CD4-positive, alpha-beta memory T cell (primary cell): ENCODE results near the gene CTNND2. TPM values are rescaled to one million over a fixed set of nuclear protein-coding genes. Genes with fewer than 3 reads are reported as not detected.
"Not testable (repeated sequence)": the region's sequence is repeated elsewhere in the genome, so short reads cannot be mapped to it uniquely, and the experiment has no call there.

ENCODE experiments used
- CTCF ChIA-PET: fragments of 350-600 bp; sonication (Branson Sonifier 250); formaldehyde crosslinking; loops from one replicate; lab custom pipeline; 2021; ENCODE audit warnings: inconsistent platforms; ENCODE audit not compliant: partially characterized antibody; lab: Charles Lee
- POLR2A ChIA-PET: fragments of 350-600 bp; sonication (Branson Sonifier 250); formaldehyde crosslinking; loops from one replicate; lab custom pipeline; 2021; ENCODE audit not compliant: partially characterized antibody; lab: Charles Lee
- DNase-seq, 5 donors: peaks; one replicate each; pipeline versions ENCODE4 v3.0.0 to v3.0.0-alpha.2; 2020 to 2022; ENCODE audit warnings: mixed read lengths in 1 of 5
- H3K27ac ChIP-seq: one replicate; pipeline ENCODE4 v1.7.0; 2013; ENCODE audit warnings: low read depth, low read length
- H3K27me3 ChIP-seq: 2 replicates; pipeline ENCODE4 v1.7.0; 2013; ENCODE audit warnings: mild to moderate bottlenecking, low read length, moderate library complexity; ENCODE audit not compliant: insufficient read depth
- H3K36me3 ChIP-seq: 2 replicates; pipeline ENCODE4 v1.7.0; 2013; ENCODE audit warnings: mild to moderate bottlenecking, low read length, moderate library complexity; ENCODE audit not compliant: insufficient read depth
- H3K4me1 ChIP-seq: 2 replicates; pipeline ENCODE4 v1.7.0; 2013; ENCODE audit warnings: mild to moderate bottlenecking, low read length, moderate library complexity; ENCODE audit not compliant: insufficient read depth
- H3K4me3 ChIP-seq, 2 donors: one replicate each; pipeline ENCODE4 v1.7.0; 2013; ENCODE audit warnings: low read length in 2 of 2, mild to moderate bottlenecking in 1 of 2
- H3K9me3 ChIP-seq, 2 donors: one replicate each; pipeline ENCODE4 v1.7.0; 2013; ENCODE audit warnings: low read length in 2 of 2, control low read depth in 1 of 2; ENCODE audit not compliant: control insufficient read depth in 1 of 2
- H3K27ac Mint-ChIP-seq, 7 donors: one replicate each; pipeline ENCODE4 v1.8.0; 2020 to 2021; ENCODE audit warnings: mixed read lengths in 7 of 7, mild to moderate bottlenecking in 6 of 7, inconsistent platforms in 3 of 7, moderate library complexity in 3 of 7
- H3K27me3 Mint-ChIP-seq, 2 donors: one replicate each; pipeline ENCODE4 v1.8.0; 2020 to 2021; ENCODE audit warnings: mixed read lengths in 2 of 2
- H3K36me3 Mint-ChIP-seq, 2 donors: one replicate each; pipeline ENCODE4 v1.8.0; 2020 to 2021; ENCODE audit warnings: mixed read lengths in 2 of 2, inconsistent platforms in 1 of 2, mild to moderate bottlenecking in 1 of 2
- H3K4me1 Mint-ChIP-seq, 4 donors: one replicate each; pipeline ENCODE4 v1.8.0; 2020 to 2021; ENCODE audit warnings: mixed read lengths in 4 of 4, mild to moderate bottlenecking in 1 of 4
- H3K4me3 Mint-ChIP-seq, 8 donors: one replicate each; pipeline ENCODE4 v1.8.0; 2020 to 2021; ENCODE audit warnings: mixed read lengths in 8 of 8, mild to moderate bottlenecking in 7 of 8, moderate library complexity in 6 of 8, inconsistent platforms in 3 of 8
- H3K9me3 Mint-ChIP-seq, 8 donors: one replicate each; pipeline ENCODE4 v1.8.0; 2020 to 2021; ENCODE audit warnings: mixed read lengths in 8 of 8, mild to moderate bottlenecking in 5 of 8, inconsistent platforms in 3 of 8, moderate library complexity in 1 of 8
- intact Hi-C: fragments of 100-400 bp; cut with micrococcal nuclease; formaldehyde crosslinking; loops from one replicate; pipeline ENCODE4 v1.15.1; 2023
- polyA plus RNA-seq, 2 donors: library from polyadenylated mRNA; unstranded; fragments of 300-500 nt; fragmentation: Illumina TruSeq; gene quantifications; one replicate each; pipeline ENCODE4 v1.2.3, GENCODE V29; 2021
- total RNA-seq, 2 experiments: library from RNA; stranded (reverse); gene quantifications; one replicate each; pipeline ENCODE4 v1.2.3, GENCODE V29; 2021

Gene CTNND2
- total and polyA plus RNA-seq, 4 experiments from 2014 or later: 0.65 TPM; not detected in 3

DNA sequence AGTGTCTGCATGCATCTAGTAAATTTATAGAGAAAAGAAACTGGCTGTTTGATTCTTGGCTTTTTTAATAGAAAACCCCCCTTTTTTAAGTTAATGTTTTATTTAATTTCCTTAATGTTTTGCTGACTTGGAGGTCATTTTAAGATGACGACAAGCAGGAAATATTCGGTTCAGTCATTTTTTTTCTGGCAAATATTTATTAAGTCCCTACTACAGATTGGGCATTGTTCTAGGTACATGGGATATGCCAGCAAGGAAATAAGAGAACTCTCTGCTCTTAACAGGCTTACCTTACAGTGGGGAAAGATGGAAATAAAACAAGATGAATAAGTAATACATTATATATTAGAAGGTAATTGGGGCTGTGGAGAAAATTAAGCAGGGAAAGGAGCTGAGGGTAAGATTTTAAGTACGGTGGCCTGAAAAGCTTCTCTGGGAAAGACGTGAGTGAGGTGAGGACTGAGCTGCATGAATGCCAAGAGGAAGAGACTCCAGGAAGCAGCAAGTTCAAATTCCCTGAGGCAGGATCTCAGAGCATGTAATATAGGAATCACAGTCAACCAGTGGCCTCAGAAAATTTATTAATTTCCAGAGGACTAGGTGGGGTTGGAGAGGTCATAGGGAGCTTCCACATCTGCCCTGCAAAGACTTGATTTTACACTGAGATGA is 827.2 kb downstream of the CTNND2 start:
- no peaks in the 10 kb centered on the region for H3K4me1 ChIP-seq
- no peak overlapping the region for H3K27ac ChIP-seq
- no peaks in the 10 kb centered on the region for H3K36me3 ChIP-seq
- no peak overlapping the region for H3K27ac Mint-ChIP-seq
- no peaks in the 10 kb centered on the region for H3K27me3 ChIP-seq
- H3K9me3 ChIP-seq: no peaks in the 10 kb centered on the region
- no peaks in the 10 kb centered on the region for H3K4me1 Mint-ChIP-seq
- ChIA-PET CTCF (no interaction called here), POLR2A (no interaction called here)
- no peaks in the 10 kb centered on the region for H3K36me3 Mint-ChIP-seq
- H3K9me3 Mint-ChIP-seq: peaks cover 0 to 2% (median 0%) of the 10 kb centered on the region in 8 donors
- no peak overlapping the region for H3K4me3 ChIP-seq
- intact Hi-C loops: no loop called here
- DNase-seq: no peak
- H3K27me3 Mint-ChIP-seq: peaks cover 4 to 7% of the 10 kb centered on the region in 2 donors
- H3K4me3 Mint-ChIP-seq: no peak overlapping the region

DNA sequence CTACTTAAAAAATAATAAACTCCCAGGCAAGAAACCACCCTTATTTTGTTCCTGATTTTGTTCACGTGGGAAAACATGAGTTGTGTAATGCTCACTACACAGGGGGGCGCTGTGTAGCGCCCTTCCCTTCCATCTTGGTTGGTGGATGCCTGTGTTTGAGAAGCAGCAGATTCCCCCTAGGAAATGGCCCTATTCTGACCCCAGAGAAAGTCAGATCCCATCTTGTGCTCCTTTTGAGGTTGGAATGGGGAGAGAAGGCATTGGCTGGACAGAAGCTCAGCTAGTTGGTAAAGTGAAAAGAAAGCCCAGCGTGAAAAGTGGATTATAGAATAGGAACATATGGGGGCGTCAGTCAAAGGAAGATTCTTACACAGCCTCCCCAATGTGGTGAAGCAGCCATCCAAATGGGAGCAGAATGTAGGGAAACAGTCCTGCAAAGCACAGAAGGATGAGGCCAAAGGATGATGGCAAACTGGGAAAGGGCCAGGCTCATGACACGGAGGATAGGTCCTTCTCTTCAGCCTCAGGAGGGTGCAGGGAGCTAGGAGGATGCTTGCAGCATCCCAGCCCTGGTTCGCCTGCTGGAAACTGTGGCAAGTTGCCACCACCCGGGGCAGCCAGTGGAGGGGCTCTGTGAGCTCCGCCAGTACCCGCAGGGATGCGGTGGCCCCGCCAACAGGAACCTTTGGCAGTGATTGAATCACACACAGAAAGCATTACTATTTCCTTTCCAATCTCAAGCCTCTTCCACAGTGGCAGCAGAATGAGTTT is 829.0 kb downstream of the CTNND2 start:
- ChIA-PET CTCF (no interaction called here), POLR2A (no interaction called here)
- Mint-ChIP-seq H3K27ac (no peak overlapping the region), H3K27me3 (peaks cover 4 to 7% of the 10 kb centered on the region in 2 donors), H3K36me3 (no peaks in the 10 kb centered on the region), H3K4me1 (no peaks in the 10 kb centered on the region), H3K9me3 (peaks cover 0 to 8% (median 4%) of the 10 kb centered on the region in 8 donors), H3K4me3 (no peak overlapping the region)
- Histone ChIP-seq H3K4me1 (no peaks in the 10 kb centered on the region), H3K27me3 (no peaks in the 10 kb centered on the region), H3K36me3 (no peaks in the 10 kb centered on the region), H3K4me3 (no peak overlapping the region), H3K9me3 (no peaks in the 10 kb centered on the region), H3K27ac (no peak overlapping the region)
- no peak for DNase-seq
- intact Hi-C loops: no loop called here

DNA sequence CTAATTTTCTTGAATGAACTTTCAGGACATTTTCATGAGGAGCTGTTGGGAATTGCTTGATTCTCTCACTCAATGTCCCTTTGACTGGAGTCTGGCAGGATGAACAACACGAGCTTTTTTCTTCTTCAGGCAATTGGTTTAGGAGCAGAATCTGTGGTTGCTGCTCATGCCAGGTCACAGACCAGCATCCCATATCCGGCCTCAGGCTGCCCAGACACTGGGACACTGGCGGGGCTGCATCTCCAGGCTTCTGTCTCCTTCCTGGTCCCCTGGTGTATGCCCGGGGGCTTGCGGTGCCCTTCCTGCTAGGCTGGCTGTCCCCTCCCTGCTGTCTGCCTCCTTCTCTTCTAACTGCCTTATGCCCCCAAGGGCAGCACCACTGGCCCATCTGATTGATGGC is 831.7 kb downstream of the CTNND2 start:
- H3K27ac Mint-ChIP-seq: no peak overlapping the region
- Histone ChIP-seq H3K27ac (no peak overlapping the region), H3K4me1 (no peaks in the 10 kb centered on the region), H3K4me3 (no peak overlapping the region), H3K27me3 (no peaks in the 10 kb centered on the region), H3K36me3 (no peaks in the 10 kb centered on the region), H3K9me3 (no peaks in the 10 kb centered on the region)
- H3K9me3 Mint-ChIP-seq: peaks cover 4 to 21% (median 13%) of the 10 kb centered on the region in 8 donors
- intact Hi-C loops: no loop called here
- DNase-seq: no peak
- ChIA-PET CTCF (no interaction called here), POLR2A (no interaction called here)
- no peaks in the 10 kb centered on the region for H3K4me1 Mint-ChIP-seq
- H3K27me3 Mint-ChIP-seq: peaks cover 2 to 9% of the 10 kb centered on the region in 2 donors
- no peak overlapping the region for H3K4me3 Mint-ChIP-seq
- no peaks in the 10 kb centered on the region for H3K36me3 Mint-ChIP-seq

DNA sequence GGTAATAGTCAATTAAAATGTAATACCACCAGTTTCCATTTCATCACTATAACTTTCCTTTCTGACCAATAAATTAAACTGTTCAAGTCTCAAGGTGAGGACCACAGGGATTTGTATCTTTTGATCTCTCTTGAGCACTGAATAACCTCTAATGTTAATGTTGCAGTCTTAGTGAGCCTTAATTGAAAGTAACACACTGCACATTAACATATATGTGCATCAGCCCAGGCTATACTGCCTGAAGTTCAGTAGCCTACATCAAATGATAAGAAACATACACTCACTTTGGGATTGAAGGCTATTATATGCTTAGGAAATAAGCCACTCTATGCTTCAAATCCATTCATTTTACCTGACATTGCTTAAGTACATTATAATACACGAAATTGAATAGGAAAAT is 832.2 kb downstream of the CTNND2 start:
- Mint-ChIP-seq H3K36me3 (no peaks in the 10 kb centered on the region), H3K4me3 (no peak overlapping the region), H3K27ac (no peak overlapping the region), H3K9me3 (peaks cover 4 to 21% (median 13%) of the 10 kb centered on the region in 8 donors), H3K27me3 (peaks cover 0 to 7% of the 10 kb centered on the region in 2 donors), H3K4me1 (no peaks in the 10 kb centered on the region)
- Histone ChIP-seq H3K4me3 (no peak overlapping the region), H3K27ac (no peak overlapping the region), H3K4me1 (no peaks in the 10 kb centered on the region), H3K36me3 (no peaks in the 10 kb centered on the region), H3K9me3 (no peaks in the 10 kb centered on the region), H3K27me3 (no peaks in the 10 kb centered on the region)
- DNase-seq: no peak
- ChIA-PET POLR2A (no interaction called here), CTCF (no interaction called here)
- intact Hi-C loops: no loop called here

DNA sequence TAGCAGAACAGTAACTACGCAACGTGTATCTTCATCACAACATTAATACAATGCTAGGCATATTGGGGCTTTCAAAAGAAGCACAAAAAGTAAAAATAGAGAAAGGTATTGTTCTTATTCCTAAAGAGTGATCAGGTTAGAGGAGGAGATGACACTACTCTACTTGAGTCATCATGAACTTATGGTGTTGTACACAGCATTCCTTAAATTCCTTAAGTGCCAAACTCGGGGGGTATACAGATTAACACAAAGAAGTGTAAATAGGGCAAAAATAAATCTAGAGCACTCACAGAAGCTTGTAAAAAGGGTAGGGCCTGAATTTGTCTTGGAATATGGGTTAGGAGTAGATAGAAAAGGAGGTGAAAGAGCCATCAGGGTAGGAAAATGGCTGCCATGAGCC is 835.2 kb downstream of the CTNND2 start:
- DNase-seq: no peak
- Histone ChIP-seq H3K36me3 (no peaks in the 10 kb centered on the region), H3K27ac (no peak overlapping the region), H3K9me3 (no peaks in the 10 kb centered on the region), H3K4me1 (no peaks in the 10 kb centered on the region), H3K4me3 (no peak overlapping the region), H3K27me3 (no peaks in the 10 kb centered on the region)
- Mint-ChIP-seq H3K36me3 (no peaks in the 10 kb centered on the region), H3K27me3 (peaks cover 1 to 7% of the 10 kb centered on the region in 2 donors), H3K9me3 (peaks cover 4 to 21% (median 13%) of the 10 kb centered on the region in 8 donors), H3K27ac (no peak overlapping the region), H3K4me1 (no peaks in the 10 kb centered on the region), H3K4me3 (no peak overlapping the region)
- ChIA-PET CTCF (no interaction called here), POLR2A (no interaction called here)
- intact Hi-C loops: no loop called here

DNA sequence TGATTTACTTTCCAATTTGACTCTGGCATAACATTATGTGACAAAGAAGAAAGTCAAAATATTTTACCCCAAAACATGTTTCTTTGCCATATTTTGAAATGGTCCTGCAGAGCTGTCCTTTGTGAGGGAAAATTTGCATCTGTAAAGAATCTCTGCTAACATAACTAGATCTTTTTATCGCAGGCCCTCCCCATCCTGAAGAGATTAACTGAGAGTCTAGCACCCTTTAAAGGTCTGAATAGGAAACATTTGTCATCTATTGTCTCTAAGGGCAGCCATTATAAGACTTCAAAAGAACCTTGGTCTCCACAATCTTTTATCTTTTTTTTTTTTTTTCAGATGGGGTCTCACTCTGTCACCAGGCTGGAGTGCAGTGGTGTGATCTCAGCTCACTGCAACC is 838.5 kb downstream of the CTNND2 start:
- peaks cover 4 to 18% (median 13%) of the 10 kb centered on the region in 8 donors for H3K9me3 Mint-ChIP-seq
- CTCF ChIA-PET: interaction anchor here (1.5 kb wide), 1 partner anchor 10 kb away, joined by 4 read pairs; no protein-coding TSS in a partner anchor
- H3K27ac Mint-ChIP-seq, H3K4me1 Mint-ChIP-seq, H3K36me3 ChIP-seq, H3K4me1 ChIP-seq, H3K36me3 Mint-ChIP-seq, POLR2A ChIA-PET, H3K9me3 ChIP-seq, H3K27me3 ChIP-seq, H3K4me3 Mint-ChIP-seq, H3K27ac ChIP-seq, DNase-seq, H3K4me3 ChIP-seq, intact Hi-C loops: not testable (repeated sequence)
- H3K27me3 Mint-ChIP-seq: peaks cover 1 to 12% of the 10 kb centered on the region in 2 donors

DNA sequence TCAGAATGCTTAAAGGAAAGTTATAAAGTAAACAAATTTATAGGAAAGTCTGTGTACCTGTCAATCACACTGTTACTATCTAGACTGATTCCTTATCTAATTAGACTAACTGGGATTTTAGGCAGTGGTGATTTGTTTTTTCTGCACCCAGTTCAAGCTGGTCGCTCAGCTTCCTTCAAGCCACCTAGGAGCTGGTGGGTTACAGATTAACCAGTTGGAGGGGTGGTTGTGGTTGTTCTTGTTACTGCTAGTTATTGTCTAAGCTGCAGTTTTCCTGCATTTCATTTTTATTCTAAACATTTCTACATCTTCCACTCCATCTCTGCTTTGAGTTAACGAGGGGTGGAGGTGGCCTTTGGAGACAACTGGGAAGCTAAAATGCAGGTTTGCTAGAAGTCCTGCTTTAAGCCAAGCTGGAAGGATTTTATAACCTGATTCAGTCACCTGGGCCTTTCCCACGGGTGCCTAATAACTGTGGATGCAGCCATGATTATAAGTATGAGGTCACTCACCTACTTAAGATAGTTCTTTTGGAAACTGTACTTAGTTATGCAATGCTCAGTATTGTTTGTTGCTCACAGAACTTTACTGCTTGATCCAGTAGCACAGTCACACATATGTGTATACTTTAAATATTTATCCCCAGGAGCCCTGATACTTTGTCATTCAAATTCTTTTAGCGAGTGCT is 839.3 kb downstream of the CTNND2 start:
- DNase-seq: no peak
- intact Hi-C loops: no loop called here
- H3K36me3 Mint-ChIP-seq: no peaks in the 10 kb centered on the region
- H3K9me3 Mint-ChIP-seq: peaks cover 1 to 13% (median 8%) of the 10 kb centered on the region in 8 donors
- POLR2A ChIA-PET: no interaction called here
- no peaks in the 10 kb centered on the region for H3K27me3 ChIP-seq
- H3K27me3 Mint-ChIP-seq: peaks cover 1 to 12% of the 10 kb centered on the region in 2 donors
- H3K4me1 Mint-ChIP-seq: no peaks in the 10 kb centered on the region
- H3K9me3 ChIP-seq: no peaks in the 10 kb centered on the region
- H3K27ac ChIP-seq: no peak overlapping the region
- no peak overlapping the region for H3K4me3 Mint-ChIP-seq
- H3K4me3 ChIP-seq: no peak overlapping the region
- H3K27ac Mint-ChIP-seq: no peak overlapping the region
- no peaks in the 10 kb centered on the region for H3K4me1 ChIP-seq
- CTCF ChIA-PET: no interaction called here
- no peaks in the 10 kb centered on the region for H3K36me3 ChIP-seq
